Measurements from ENCODE around the gene CIAO1. TPM values are rescaled to one million over a fixed set of nuclear protein-coding genes. Genes with fewer than 3 reads are reported as not detected.

The CIAO1 gene
- polyA plus RNA-seq, 1 experiment, result 90.0 TPM

GRCh38 chr2:96250188-96250587 is 15.8 kb upstream of the CIAO1 start:
- H3K4me3 ChIP-seq (ENCODE audit: low read depth, low read length), result no peak overlapping the region
- ChIA-PET CTCF (interaction anchor here (3.3 kb wide), 1 partner anchor 10 kb away, joined by 18 read pairs; no protein-coding TSS in a partner anchor), POLR2A (no interaction called here)
- no peaks in the 10 kb centered on the region for H3K27me3 ChIP-seq (ENCODE audit: control insufficient read depth, insufficient read depth, low read length)
- DNase-seq (ENCODE audit: low read depth), result no peak
- TF ChIP-seq CTCF (IDR thresholded peaks at IDR 0.05; ENCODE audit: insufficient read depth, low read depth, low read length), result no peak
- peaks cover 21% of the 10 kb centered on the region for H3K36me3 ChIP-seq (ENCODE audit: control insufficient read depth, insufficient read depth, low read length)

DNA sequence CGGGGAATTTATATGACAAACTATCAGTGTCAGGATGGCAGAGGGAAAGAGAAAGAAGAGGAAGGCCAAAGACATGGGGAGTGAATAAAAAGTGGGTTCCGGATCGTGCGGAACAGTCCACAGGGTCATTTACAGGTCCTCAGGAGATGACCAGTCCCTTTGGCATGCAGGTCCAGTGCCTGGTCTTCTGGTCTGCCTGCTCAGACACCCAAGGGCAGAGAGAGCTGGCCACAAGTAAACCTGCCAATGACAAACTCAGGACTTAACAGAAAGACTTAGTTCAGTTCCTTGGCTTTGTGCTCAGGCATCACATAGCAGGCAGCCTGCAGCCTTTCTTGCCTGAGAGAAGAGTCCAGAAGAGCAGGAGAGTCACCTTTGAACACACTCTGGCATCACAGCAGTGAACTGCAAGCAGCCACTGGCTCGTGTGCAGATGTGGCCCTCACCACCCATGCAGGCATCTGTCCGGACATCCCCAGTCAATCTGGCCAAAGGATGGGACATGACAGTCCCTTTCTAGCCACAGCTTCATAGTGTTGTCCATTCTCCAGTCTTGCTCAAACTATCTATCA is 14.2 kb upstream of the CIAO1 start:
- DNase-seq (ENCODE audit: low read depth), result peak; percentile 89
- Histone ChIP-seq H3K4me3 (ENCODE audit: low read depth, low read length) (no peak overlapping the region), H3K36me3 (ENCODE audit: control insufficient read depth, insufficient read depth, low read length) (peaks cover 22% of the 10 kb centered on the region), H3K27me3 (ENCODE audit: control insufficient read depth, insufficient read depth, low read length) (no peaks in the 10 kb centered on the region)
- no peak for TF ChIP-seq CTCF (IDR thresholded peaks at IDR 0.05; ENCODE audit: insufficient read depth, low read depth, low read length)
- CTCF ChIA-PET, result interaction anchor here (3.3 kb wide), 1 partner anchor 9 kb away, joined by 18 read pairs; no protein-coding TSS in a partner anchor
- POLR2A ChIA-PET, result no interaction called here

- CTCF ChIA-PET, result interaction anchor here (3.3 kb wide), 1 partner anchor 8 kb away, joined by 18 read pairs; no protein-coding TSS in a partner anchor
These were observed 13.5 kb upstream of the CIAO1 start for GRCh38 chr2:96252526-96252925.

DNA sequence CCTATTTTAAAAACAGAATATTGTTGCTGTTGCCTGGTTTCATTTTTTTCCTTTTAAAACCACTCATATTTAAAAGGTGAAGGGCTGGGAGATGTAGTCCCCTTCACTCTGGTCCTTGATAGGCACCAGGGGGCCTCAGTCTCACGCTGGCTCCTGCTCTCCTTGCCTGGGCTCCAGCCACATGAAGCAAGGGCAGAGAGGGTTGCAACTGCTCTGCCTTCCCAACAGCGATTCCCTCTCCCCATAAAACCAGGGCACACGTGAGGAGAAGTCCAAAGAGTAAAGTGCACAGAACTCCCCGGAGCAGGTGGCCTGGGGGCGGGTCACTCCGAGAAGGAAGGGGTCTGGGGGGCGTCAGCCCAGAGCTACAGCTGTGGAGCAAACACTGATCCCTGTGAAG is 13.0 kb upstream of the CIAO1 start:
- Histone ChIP-seq H3K27me3 (ENCODE audit: control insufficient read depth, insufficient read depth, low read length) (no peaks in the 10 kb centered on the region), H3K36me3 (ENCODE audit: control insufficient read depth, insufficient read depth, low read length) (peaks cover 23% of the 10 kb centered on the region), H3K4me3 (ENCODE audit: low read depth, low read length) (no peak overlapping the region)
- ChIA-PET CTCF (interaction anchor here (1.0 to 3.3 kb wide), 2 partner anchors 7 to 13 kb away, joined by 3 to 18 read pairs; no protein-coding TSS in a partner anchor), POLR2A (no interaction called here)
- no peak for DNase-seq (ENCODE audit: low read depth)
- no peak for TF ChIP-seq CTCF (IDR thresholded peaks at IDR 0.05; ENCODE audit: insufficient read depth, low read depth, low read length)

More at GRCh38 chr2:96252526-96252925, 13.5 kb upstream of the CIAO1 start:
- H3K36me3 ChIP-seq (ENCODE audit: control insufficient read depth, insufficient read depth, low read length), result peaks cover 23% of the 10 kb centered on the region
- POLR2A ChIA-PET, result no interaction called here
- DNase-seq (ENCODE audit: low read depth), result no peak
- TF ChIP-seq CTCF (IDR thresholded peaks at IDR 0.05; ENCODE audit: insufficient read depth, low read depth, low read length), result no peak
- no peaks in the 10 kb centered on the region for H3K27me3 ChIP-seq (ENCODE audit: control insufficient read depth, insufficient read depth, low read length)
- no peak overlapping the region for H3K4me3 ChIP-seq (ENCODE audit: low read depth, low read length)

DNA sequence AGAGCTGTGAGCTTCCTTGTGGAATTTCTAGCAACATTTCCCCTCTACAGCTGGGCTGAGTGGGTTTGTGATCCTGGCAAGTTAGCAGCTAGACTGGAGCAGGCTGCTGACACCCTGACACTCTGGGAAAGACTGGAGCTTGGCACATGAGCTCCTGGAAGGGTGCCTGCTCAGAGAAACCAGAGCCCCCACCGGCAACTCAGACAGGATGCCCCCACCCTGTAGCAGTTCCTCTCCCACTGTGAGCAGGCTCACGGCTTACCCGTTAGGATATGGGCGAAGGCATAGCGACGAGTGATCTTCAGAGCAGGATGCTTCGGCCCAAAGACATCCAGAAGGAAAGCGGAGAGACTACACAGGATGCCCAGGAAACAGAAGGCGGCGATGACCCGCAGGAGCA is 11.5 kb upstream of the CIAO1 start:
- no peak for TF ChIP-seq CTCF (IDR thresholded peaks at IDR 0.05; ENCODE audit: insufficient read depth, low read depth, low read length)
- DNase-seq (ENCODE audit: low read depth), result no peak
- peaks cover 27% of the 10 kb centered on the region for H3K36me3 ChIP-seq (ENCODE audit: control insufficient read depth, insufficient read depth, low read length)
- H3K4me3 ChIP-seq (ENCODE audit: low read depth, low read length), result no peak overlapping the region
- CTCF ChIA-PET, result interaction anchor here (0.5 to 1.4 kb wide), 5 partner anchors 29 to 262 kb away, joined by 3 to 4 read pairs (median 3); partner anchors contain the start of gene STARD7
- POLR2A ChIA-PET, result no interaction called here
- H3K27me3 ChIP-seq (ENCODE audit: control insufficient read depth, insufficient read depth, low read length), result no peaks in the 10 kb centered on the region

All from BJ (cell line).